ENCODE measurements around the gene APOBEC4.
"Not testable (repeated sequence)": the region's sequence is repeated elsewhere in the genome, so short reads cannot be mapped to it uniquely, and the experiment has no call there.

The APOBEC4 gene

DNA sequence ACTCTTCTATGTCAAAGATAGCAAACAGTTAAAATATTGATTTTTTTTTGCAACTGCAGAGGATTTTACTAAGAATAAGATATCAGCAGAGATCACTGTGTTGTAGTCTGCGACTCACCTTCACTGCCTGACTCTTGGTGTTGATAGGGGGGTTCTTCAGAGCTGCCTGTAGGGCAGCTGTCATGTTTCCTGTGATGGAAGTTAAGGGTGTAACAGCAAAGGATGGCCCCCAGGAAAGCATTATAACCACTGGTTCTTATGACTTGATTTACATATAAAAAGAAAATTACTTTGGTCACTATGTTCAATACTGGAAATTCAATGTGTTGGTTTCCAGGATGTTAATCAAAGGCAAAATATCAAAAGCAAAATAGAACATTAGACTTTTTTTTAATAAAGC, 20.2 kb downstream of the APOBEC4 start:
- DNase-seq = no peak

DNA sequence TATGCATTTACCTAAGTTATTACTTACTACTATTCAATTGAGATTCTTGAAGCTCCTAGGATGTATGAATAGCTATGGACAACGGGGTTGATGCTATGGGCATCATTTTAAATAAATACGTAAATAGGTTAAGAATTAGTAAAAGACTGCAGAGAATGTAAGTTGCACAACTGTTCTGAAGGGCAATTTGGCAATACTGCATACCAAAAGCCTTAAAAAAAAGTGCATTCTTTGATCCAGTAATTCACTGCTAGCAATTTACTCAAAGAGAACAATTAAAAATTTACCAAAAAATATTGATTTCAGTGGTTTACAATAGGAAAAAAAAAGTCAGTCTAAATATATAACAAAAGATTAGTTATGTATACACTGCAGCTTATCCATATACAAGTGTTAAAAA, 21.0 kb downstream of the APOBEC4 start:
- no peak for DNase-seq

DNA sequence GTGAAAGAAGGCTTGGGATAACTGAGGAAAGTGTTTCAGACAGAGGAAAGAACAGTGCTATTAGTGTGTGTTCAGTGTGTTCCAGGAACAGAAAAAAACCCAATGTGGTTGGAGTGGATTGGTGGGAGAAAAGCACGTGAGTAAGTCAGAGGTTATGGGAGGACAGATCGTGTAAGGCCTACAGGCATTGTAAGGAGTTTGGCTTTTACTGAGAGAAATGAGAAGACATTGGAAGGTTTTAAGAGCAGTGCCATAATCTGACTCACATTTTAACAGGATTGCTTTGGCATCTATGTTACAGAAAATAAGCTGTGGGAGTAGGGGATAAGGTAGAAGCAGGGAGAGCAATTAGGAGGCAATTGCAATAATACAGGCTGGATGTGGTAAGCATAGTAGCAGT, 22.4 kb downstream of the APOBEC4 start:
- DNase-seq = no peak

DNA sequence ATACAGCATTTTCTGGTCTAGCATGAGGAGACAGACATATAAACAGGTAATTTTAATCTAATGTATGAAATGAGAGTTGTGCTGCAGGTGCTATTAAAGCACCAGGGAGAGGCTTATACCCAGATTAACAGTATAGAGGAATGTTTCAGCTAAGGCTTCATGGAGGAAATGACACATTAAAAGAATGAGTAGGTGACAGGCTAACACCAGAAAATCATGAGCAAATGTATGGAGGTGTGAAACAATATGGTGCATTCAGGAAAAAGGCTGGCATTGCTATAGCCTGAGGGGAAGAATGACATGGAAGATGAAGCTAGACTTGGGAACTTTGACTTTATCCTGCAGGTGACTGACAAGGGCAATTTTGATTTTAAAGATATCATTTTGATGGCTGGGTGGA, 24.6 kb downstream of the APOBEC4 start:
- no peak for DNase-seq

DNA sequence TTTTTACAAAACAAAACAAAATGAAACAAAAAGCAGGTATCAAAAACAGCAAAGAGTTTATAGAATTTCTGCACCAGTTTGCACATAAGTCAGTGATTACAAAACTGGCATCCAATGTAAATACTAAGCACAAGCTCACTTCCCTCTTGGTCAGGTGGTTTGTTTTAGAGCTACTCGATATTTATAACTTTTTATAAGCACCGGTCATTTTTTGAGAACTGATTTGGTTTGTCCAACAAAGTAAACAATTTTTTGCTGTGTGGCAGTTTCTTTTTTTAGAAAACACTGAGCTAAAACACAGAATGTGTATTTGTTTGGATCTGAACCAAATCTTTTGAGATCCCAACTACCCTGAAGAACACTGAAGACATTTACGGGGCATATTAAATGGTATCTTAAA, 26.9 kb downstream of the APOBEC4 start:
- DNase-seq = not testable (repeated sequence)

DNA sequence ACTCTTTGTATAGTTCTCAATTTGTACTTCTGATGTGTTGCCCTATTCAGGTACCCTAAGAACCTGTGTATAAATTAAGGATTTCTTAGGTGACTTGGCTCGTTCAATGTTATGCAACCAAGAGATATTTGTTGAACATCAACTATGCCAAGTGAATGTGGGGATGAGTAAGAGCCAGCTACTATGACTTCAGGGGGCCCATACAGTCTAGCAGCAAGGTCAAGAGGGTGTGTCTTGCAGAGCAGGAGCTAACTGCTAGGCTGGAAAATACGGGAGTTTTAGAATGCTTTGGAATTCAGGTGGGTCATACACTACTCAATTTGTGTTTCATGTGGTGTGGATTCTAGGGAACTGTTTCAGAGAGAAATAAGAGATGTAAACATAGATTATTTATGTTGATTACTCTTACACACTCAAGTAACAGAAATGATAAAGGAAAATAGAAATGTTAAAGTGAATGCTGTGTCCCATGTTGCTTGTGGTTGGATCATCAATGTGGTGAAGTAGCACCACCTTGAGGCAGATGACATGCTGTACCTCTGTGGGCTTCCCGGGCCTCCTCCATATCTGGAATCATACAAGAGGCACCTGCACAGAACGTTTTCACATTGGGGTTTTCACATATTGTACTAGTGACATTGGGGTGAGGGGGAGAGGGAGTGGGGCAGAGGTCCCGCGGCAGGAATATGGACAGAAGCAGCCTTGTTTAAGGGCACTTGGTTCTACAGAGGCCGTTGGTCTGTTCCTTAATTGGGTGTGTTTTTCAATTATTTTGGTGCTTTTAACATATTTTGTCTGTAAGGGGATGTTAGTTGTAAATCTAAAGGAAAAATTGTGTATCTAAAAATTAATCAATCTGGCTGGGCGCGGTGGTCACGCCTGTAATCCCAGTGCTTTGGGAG, 30.0 kb downstream of the APOBEC4 start:
- DNase-seq = no peak

DNA sequence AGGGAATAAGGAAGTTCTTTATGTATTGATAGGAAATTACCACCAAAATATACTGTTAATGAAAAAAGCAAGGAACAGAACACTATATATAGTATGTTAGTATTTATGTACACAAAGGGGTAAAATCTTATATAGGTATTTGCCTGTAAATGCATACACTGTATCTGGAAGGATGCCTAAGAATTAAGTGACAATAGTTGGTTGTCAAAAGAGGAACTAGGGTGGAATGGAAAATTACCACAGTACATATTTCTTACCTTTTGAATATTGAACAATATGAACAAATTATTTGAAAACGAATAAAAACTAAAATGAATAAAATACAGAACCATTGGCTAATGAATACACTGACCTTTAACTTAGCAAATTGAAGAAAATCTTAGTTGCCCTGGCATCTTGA, 31.1 kb downstream of the APOBEC4 start:
- no peak for DNase-seq

DNA sequence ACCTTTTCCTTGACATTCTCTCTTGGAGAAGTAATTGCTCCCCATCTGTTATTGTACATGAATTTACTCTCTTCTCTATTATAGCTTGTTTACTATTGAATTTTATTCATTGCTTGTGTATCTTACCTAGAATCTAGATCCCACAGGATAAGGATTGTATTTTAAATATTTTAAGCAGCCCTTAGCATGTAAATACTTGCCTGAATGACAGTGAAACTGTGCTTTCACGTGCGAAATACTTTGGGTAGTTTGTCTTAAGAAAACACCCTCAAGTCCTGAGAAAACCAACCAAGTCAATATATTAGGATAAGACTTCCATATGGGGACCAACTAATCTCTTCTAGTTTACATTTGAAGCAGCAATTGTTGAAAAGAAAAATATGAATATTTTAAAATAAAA, 32.8 kb downstream of the APOBEC4 start:
- DNase-seq = no peak

DNA sequence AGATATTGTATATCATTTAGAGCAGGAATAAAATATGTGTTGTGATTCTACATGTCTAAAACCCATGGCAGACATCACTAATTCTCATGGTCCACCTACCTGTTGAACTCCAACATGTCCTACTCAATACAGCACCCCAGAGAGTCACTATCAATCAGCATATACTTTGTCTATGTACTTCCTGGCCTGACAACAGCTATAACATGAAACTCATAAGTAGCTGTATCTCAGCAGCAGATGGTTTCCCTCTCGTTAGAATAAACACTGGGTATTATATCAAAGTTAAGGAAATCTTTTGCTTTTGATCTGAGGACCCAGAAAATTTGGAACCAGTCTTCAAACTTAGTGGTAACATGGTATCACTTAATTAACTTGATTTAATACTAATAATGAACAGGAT, 33.3 kb downstream of the APOBEC4 start:
- DNase-seq = no peak

DNA sequence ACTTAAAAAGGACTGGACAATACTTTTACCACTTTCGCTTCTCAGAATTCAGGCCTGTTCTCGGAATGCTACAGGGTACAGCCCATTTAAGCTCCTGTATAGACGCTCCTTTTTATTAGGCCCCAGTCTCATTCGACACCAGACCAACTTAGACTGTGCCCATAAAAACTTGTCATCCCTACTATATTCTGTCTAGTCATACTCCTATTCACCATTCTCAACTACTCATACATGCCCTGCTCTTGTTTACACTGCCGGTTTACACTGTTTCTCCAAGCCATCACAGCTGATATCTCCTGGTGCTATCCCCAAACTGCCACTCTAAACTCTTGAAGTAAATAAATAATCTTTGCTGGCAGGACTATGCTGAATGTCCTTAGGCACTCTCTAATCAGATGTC, 34.9 kb downstream of the APOBEC4 start:
- DNase-seq = not testable (repeated sequence)

DNA sequence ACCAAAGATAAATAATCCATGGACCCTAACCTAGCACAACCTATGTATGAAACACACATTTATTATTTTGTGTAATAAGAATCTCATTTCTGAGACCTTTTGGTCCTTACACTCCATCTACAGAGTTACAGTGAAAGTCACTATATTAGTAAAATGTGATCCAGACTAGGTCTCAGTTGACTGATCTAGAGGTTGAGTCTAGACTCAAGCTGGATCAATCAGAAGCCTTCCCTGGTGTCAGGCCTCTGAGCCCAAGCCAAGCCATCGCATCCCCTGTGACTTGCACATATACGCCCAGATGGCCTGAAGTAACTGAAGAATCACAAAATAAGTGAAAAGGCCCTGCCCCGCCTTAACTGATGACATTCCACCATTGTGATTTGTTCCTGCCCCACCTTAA, 40.1 kb downstream of the APOBEC4 start:
- not testable (repeated sequence) for DNase-seq

DNA sequence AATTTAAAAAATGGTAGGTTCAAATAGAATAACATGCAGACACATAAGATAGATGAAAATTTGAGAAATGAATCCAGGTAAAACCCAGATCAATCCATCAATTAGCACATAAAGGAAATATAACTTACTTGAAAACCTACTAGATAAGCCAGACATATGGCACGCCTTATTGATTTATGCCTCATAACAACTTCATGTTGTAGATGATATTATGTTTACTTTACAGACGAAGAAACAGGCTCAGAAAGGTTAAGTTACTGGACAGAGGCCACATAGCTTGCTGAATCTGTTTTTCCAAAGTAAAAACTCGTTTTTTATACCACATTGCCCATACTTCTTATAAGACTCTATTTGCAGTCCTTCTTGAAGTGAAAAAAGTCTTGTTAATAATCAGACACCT, 40.7 kb downstream of the APOBEC4 start:
- DNase-seq = no peak

DNA sequence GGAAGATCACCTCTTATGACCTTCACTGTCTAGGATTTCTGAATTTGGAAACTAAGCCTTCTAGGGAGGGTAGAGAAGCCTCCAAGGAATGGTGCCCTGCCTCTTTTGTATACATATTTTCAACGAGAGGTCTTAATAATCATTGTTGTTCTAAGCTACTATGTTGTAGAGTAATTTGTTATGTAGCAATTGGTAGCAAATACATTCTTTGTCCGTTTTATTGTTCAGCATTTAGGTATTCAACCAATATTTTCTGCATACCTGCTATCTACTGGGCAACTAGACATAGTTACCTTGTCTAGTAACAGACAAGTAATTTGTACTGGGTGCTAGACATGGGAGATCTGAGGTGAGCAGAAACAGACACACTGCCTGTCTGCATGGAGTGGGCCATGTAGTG, 42.1 kb downstream of the APOBEC4 start:
- DNase-seq = no peak

DNA sequence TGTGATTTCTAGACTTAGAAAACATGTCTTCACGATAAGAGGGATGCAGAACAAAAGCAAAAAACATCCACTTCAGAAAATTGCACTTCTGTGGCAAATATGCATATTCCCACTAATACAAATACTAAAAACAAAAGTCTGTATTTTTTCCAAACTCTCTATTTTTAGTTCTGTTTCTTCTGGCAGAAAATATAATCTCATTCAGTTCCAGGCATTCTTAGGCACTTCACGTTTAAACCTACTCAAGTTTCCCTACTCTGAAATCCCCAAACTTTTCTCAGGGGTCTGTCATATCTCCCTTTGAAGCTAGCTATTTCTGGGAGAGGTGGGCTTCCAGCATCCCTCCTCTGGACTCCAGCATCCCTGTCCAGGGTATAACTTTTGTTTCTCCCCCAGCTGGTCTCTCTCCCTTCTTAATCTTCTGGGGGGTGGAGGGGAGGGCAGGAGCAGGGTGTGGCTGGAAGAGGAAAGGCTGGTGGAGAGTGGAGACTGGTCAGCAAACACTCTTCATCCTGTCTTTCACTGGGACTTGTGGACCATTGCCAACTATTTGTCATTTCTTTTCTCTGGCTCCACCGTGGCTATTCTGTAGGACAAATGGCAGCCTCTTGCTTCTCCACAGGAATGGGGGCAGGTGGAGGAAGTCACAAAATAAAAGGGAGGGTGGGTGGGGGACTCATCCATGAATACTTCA, 43.2 kb downstream of the APOBEC4 start:
- DNase-seq = no peak

DNA sequence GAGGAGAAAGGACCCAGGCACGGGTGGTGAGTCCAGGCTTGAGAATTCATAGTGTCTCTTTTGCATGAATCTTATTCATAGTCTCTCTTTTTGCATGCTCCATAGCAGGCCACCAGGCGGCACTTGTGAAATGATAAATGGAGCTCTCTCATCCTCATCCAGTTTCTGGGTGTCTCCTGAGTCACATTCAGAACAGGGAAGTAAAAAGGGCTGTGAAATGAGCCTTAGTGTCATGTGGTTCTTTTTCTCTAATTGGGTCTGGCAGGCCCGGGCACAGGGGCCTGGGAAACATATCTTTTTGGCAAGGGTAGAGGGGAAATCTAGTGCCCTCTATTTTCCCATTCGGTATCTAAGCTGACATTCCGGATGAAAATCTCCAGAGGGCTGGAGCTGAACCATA, 43.8 kb downstream of the APOBEC4 start:
- DNase-seq = no peak

DNA sequence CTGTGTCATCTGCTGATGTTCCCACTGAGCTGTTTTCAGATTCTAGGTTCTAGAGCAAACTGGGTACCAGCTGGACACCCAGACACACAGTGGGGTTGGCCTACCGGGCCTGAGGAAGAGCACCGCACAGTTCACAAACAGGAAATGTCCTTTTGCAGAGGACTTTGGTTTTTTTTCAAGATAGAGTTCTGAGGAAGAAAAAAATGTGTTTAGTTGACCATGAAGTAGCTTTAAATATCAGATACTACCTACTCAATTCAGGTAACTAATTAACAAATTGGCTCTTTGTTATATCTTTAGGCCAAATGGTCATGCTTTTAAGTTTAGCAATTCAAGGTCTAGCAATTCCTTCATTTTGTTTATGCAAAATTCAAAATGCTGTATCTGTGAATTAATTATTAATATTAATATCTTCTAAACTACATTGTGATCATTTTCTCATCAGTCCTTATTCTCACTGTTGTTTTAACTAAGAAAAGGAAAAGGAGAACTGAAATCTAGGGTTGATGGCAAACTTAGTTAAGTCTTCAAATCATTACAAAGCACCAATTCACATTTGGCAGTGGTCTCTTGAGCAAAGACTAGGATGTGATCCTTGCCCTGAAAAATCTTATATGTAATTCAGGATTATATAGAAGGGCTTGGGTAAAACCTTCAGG, 45.7 kb downstream of the APOBEC4 start:
- no peak for DNase-seq

DNA sequence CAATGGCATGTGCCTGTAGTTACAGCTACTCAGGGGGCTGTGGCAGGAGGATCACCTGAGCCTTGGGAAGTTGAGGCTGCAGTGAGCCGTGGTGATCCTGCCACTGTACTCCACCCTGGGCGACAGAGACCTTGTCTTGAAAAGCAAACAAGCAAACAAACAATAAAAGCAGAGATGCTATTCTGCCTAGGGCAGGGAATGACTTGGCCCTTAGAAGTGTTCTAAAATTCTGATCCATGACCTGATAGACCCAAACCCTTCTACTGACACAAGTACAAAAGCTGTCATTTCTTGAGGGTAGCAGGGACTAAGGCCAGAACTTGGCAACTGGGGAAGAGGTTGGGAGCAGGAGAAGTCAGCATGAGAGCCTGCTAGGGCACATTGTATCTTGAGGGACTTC, 47.2 kb downstream of the APOBEC4 start:
- DNase-seq = no peak

DNA sequence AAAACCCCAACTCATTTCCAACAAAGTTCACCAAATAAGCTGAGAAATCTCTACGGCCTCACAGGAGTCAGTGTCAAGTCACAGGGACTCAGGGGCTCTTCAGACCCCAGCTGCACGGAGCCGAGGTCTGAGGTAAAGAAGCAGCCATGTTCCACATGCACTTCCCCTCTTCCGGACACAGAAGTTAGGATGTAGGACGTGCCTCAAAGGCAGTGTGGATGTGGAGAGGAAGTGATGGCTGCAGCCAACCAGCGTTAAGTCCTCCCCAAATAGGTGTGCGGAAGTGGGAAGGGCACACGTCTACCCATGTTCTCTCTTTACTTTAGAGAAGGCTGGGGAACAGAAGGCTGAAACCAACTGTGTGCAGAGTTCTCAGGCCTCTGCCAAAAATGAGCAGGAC, 48.3 kb downstream of the APOBEC4 start:
- no peak for DNase-seq

DNA sequence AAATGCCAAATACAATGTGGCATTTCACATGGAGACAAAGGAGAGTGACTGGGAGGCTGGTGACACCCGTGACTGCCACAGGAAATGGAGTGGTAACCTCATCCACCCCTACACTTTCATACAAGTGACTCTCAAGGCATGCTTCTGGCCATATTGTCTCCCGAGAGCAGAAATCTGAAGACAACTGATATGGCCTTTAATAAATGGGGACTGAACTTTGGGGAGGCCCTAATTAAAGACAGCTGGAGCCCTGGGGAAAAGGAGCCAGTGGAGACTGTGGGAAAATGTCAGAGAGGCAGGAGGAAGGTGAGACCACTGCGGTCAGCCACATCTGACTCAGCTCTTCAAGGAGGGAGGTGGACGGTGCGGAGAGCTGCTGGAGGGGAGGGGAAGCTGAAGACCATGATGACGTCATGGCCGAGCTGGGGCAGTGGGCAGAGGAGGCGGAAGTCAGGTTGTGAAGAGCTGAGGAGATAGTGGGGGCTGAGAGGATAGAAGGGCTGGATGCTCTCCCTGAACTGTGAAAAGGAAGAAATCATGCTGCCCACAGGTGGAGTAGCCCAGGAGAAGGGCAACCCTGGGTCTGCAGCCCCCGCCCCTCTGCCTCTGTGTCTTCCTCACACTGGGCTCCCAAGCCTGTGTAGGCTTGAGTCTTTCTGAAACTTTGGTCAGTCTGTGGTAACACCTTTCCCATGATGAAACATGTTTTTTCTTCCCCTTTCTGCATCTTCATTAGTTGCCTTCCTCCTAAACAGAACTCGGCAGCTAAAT, 48.9 kb downstream of the APOBEC4 start:
- DNase-seq = no peak

DNA sequence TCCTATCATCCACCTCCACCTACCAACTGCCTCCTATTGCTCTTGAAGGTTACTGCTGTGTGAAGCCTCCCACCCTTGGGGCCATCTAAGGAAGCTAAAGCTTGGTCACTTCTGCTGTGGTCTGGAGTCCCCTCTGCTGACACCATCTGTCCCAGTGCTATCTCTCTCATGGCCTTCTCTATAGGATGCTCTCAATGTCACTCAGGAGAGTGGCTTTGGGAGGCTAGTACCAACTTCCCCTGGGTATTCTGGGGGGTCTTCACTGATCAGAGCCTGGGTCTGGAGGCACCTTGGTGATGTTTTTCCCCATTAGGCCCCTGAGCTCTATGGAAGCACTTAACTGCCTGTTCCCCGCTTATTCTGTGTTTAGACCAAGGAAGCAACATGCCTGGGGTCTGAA, 50.6 kb downstream of the APOBEC4 start:
- DNase-seq = no peak

DNA sequence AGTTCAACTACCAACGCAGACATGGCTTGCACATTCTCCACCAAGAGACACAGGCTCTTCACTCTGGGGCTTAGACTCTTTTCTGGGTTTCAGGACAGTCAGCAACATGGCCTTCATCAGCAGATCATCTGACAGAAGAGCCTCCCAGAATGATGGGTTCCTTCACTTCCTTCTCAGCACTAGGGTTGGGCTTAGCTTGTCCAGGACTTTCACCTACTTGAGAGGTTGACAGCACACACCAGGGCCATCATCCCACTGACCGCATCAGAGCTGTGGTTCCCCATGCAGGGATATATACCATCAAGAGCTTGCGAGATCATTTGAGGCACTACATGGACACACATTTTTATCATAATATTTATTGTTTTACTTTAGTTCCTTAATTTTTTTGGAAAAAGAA, 52.5 kb downstream of the APOBEC4 start:
- no peak for DNase-seq

DNA sequence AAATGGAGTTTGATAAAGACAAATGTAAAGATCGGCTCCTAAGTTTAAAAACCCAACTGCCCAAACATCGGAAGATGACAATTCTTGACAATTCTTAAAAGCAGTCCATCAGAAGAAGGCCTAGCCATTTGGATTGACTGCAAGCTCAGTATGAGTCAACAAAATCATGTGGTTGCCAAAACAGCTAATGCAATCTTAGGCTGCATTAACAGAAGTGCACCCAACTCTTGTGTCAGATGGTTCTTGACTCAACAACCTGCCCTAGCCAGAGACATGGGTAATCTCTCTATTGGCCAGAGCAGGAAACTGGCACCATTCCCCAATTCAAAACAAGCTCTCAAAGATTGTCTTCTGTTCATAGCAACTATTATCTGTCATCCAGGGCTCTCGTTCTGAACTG, 53.0 kb downstream of the APOBEC4 start:
- DNase-seq = no peak

DNA sequence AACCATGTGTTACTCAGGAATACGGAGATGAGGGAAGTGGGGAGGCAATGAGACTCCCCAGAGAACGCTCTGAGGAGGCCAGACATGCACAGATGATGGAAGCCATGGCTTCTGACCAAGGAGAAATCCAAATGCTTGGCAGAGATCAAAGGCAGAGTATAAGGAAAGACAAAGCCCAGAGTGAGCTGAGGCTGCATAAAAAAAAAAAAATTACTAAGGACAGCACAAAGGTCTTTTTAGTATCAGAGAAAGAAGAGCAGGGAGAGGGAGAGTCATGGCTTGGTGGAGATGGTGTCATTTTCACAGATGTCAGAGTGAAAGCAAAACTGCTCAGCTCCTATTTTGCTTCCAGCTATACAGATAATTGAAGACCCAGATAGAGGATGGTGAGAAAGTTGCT, 54.7 kb downstream of the APOBEC4 start:
- no peak for DNase-seq
